MM.1S (cell line): ENCODE measurements around the gene NADK.
"Not testable (repeated sequence)": the region's sequence is repeated elsewhere in the genome, so short reads cannot be mapped to it uniquely, and the experiment has no call there.

Source experiments
- CTCF ChIP-seq: fragments of 300-600 bp; sonication (generic); IDR thresholded peaks from 2 replicates; pipeline ENCODE4 v1.5.1; 2016; ENCODE audit warnings: antibody characterized with exemption, low read length, mixed read lengths
- EZH2 ChIP-seq: fragments of 300-600 bp; sonication (generic); optimal IDR thresholded peaks from 2 replicates; pipeline ENCODE3; 2017; ENCODE audit warnings: low read depth, mild to moderate bottlenecking, antibody characterized with exemption, low read length, mixed read lengths

- not testable (repeated sequence) for TF ChIP-seq EZH2, CTCF
Observed at GRCh38 chr1:1738799-1739337, 39.4 kb downstream of the NADK start.
